ENCODE data around the gene ATF5.
"Not testable (repeated sequence)": the region's sequence is repeated elsewhere in the genome, so short reads cannot be mapped to it uniquely, and the experiment has no call there.

The ATF5 gene

DNA sequence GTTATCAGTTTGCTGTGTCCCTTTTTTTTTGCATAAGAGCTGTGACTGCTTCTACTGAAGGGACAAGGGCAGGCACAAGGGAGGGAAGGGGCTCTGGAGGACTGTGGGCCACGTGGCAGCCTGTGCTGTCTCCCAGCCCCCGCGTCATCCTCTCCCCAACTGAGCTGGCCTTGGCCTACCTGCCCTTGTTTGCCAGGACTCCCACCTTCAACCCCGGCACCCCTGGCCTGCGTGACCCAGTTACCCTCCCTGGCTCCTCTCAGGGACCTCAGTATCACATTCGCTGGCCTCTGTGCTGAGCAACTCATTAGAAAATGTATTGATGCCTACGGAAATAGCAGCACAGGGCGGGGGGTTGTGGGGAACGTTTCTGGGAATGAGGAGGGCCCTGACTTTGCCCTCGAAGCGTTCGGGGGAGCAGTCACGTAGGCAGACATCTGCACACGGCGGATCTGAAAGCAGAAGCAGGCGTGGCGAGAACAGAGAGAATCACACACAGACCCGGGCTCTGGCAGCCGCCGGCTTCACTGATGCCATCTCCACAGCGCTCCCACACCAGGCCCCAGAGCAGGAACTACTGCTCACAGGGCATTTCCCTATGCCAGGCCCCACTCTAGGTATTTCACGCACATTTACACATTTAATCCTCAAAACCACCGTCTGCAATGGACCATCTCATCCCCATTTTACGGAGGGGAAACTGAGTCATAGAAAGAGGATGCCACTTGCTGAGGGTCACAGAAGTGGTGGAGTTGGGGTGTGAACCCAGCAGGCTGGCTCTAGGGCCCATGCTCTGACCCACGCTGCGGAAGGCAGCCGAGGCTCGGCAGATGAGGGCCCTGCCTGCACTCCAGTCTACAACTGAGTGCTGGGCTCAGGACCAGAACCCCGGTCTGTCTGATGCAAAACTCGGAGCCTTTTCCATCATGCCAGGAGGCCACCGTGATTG is 5.7 kb upstream of the ATF5 start:
- DNase-seq (ENCODE audit: low spot score) = no peak

DNA sequence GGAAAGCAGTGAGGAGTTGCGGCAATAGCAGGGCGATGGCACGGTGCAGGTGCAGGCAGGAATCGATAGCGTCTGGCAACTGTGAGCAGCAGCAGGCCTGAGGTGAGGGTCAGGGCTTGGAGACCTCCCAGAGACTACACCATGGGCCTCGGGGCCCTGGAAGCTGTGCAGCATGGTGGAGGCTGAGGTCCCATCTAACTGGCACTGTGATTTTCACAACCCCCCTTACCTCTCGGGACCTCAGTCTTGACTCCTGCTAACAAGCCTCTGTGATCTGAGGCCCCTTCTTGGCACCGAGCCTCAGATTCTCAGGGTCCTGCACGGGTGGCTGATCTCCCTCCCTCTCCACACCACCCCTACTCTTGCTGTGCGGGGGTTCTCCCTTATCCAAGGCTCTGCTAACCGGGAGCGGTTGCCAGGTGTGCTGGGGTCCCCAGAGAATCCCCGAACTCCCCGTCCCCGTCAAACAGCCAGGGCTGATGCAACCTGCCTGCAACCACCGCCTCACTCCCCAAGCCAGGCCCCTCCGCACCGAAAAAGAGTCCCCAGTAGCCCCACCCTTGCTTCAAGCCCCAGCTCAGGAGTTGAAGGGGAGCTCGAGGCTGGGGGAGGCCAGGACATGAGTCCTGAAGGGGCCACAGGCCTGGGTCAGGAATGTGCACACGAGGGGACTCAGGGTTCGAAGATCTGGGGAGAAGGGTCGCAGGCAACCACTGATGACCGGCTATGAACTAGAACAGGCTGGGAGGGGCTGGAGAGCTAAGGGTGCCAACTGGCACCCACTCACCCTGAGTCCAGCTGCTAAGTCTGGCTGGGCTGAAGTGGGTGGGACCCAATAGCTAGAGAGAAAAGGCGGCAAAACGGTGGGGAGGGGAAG is 4.8 kb upstream of the ATF5 start:
- DNase-seq (ENCODE audit: low spot score) = peak; percentile 73

DNA sequence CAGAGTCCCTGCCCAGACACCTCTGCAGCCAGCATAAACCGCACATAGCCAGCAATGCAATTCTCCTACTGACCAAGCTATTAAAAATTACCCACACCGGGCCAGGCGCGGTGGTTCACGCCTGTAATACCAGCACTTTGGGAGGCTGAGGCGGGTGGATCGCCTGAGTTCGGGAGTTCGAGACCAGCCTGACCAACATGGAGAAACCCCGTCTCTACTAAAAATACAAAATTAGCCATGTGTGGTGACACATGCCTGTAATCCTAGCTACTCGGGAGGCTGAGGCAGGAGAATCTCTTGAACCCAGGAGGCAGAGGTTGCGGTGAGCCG is 4.2 kb upstream of the ATF5 start:
- not testable (repeated sequence) for DNase-seq (ENCODE audit: low spot score)

DNA sequence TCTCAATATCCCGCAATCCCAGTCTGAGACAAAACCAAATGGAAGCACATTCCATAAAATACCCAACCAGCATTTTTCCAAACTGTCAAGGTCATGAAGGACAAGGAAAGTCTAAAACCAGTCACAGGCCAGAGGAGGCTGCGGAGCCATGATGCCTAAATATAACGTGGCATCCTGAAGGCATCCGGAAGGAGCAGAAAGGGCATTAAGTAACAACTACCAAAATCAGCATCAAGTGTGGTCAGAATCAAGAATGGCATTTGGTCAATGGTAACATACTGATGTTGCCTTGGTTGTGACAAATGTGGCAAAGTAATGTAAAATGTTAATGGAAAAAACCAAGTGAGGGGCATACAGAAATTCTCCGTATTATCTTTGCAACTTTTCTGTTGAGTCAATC is 3.5 kb upstream of the ATF5 start:
- DNase-seq (ENCODE audit: low spot score) = no peak

DNA sequence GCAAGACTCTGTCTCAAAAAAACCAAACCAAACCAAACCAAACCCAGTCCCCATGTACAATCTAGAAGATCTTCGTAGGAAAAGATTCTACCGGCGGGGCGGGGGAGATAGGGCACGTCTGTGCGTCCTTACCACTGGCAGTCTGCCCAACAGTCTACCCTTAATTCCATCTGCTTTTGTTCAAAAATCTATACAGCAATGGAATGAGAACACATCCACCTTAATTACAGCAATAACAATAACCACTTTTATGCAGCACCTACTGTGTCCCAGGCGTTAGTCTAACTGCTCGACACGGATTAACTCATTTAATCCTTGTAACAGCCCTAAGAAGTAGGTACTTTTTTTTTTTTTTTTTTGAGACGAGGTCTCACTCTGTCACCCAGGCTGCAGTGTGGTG is 2.5 kb upstream of the ATF5 start:
- no peak for DNase-seq (ENCODE audit: low spot score)

DNA sequence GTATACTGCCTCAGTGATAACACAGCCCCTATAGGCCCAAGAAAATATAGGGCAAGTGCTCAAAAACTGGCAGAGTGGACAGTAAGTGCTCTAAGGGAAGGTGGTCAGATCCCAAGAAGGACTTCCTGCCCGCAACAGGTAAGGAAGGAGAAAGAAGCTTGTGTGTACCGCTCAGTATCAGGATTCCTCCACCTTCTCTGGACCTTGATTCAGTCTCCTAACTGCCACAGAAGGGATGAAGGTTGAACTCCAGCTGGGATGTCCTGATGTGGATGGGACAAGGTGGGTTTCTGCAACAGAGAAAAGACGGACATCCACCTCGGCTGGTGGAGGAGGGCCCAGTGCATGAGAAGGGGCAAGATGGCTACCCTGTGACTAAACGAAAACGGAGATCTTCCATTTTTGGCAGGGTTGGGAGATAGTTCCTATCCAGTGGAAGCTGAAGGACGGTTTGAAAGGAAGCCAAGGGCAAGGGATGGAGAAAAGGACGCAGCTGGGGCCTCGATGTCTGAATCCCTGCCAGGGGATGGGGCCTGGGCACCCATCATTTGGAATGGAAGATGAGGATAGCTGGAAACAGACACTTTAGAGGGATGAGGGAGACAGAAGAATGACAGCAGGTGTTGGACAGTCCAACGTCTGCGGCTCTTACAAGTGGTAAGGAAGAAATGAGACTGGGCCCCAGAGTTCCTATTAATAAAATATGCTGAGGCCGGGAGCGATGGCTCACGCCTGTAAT is 1.3 kb upstream of the ATF5 start:
- no peak for DNase-seq (ENCODE audit: low spot score)

DNA sequence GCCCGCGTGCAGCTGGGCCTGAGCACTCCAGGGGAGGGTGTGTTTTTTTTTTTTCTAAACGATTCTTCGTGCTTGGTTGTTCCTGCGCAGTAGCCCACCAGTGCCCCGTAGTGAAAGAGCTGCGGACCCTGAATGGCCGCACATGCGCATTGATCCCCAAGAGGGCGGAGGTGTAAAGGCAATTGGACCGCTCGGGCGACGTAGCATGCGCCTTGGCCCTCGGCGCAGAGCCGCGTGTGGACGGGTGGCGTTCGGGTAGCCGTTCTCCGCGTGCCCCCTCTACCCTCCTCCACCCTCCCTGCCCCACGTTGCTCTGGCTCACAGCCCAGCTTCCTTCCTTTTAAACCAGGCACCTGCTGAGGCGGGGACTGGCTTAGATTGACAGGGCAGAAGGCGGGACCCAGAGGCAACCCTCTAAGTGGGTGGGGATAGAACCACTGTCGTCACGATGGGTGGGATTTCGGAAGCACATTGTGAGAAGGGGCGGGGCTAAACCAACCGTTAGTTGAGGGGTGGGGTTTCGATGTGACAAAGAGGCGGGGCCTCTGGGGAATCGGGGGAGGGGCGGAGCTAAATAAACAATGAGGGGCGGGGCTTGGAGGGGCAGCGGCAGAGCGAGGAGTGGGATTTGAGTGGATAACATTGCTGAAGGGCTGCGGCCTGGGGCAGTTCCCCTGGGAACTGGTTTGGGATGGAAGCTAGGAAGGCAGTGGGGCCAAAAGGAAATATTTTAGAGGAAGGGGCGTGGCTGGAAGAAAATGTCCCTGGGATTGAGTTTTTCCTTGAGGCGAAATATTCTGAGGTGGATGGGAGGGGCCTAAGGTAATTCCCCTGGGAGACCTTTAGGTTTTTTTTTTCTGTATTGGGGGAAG is 842 bp downstream of the ATF5 start:
- DNase-seq (ENCODE audit: low spot score) = peak; percentile 91

DNA sequence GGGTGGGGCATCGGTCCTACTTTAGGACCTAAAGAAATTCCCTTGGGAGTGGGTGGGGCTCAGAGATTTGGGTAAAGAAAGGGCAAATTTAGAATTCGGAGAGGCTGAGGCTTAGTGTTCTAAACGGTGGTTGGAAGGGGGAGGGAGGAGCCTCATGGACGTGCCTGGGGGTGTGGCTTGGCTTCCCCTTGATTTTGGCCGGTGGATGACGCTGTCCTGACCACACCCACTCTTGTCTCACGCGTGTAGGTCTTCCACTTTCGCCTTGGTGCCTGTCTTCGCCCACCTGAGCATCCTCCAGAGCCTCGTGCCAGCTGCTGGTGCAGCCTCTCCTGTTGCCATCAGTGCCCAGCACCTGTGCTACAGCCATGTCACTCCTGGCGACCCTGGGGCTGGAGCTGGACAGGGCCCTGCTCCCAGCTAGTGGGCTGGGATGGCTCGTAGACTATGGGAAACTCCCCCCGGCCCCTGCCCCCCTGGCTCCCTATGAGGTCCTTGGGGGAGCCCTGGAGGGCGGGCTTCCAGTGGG is 1.5 kb downstream of the ATF5 start:
- DNase-seq (ENCODE audit: low spot score) = no peak

DNA sequence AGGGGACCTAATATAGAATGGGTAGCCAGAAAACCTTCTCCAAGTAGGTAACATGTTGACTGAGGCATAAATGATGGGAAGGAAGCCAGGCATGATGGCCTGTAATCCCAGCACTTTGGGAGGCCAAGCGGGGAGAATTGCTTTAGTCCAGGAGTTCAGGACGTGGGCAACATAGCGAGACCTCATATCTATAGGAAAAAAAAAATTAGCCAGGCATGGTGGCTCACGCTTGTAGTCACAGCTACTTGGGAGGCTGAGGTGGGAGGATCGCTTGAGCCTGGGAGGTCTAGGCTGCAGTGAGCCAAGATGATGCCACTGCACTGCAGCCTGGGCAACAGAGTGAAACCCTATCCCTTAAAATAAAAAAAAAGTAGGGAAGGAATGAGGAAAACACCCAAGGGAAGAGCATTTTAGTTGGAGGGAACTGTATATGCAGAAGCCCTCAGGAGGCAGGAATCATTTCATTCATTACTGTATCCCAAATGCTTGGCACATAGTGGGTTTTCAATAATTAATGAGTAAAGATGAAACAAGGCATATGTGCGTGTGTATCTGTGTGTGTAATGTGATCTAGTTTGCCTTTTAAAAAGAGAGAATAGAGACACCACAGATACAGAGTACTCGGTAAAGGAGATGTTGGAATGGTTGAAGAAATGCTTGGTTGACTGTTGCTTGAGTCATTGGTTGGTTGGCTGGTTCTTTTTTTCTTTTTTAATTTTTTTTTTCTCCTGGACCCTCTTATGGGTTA is 2.5 kb downstream of the ATF5 start:
- DNase-seq (ENCODE audit: low spot score) = no peak

DNA sequence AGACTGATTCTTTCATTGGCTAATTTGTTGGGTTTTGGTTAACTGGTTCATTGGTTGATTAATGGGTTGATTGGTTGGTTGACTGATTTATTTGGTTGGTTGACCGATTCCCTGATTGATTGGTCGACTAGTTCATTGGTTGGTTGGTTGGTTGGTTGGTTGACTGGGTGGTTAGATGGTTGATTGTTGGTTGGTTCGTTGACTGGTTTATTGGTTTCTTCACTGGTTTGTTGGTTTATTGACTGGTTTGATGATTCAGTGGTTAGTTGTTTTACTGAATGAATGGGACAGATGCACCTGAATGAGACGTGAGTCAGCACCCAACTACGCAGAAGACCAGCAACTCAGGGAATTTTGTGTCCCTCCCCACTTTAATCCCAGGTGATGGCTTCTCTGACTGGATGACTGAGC is 3.0 kb downstream of the ATF5 start:
- DNase-seq (ENCODE audit: low spot score) = no peak

DNA sequence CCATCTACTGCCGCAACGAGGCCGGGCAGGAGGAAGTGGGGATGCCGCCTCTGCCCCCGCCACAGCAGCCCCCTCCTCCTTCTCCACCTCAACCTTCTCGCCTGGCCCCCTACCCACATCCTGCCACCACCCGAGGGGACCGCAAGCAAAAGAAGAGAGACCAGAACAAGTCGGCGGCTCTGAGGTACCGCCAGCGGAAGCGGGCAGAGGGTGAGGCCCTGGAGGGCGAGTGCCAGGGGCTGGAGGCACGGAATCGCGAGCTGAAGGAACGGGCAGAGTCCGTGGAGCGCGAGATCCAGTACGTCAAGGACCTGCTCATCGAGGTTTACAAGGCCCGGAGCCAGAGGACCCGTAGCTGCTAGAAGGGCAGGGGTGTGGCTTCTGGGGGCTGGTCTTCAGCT is 3.7 kb downstream of the ATF5 start:
- DNase-seq (ENCODE audit: low spot score) = no peak

DNA sequence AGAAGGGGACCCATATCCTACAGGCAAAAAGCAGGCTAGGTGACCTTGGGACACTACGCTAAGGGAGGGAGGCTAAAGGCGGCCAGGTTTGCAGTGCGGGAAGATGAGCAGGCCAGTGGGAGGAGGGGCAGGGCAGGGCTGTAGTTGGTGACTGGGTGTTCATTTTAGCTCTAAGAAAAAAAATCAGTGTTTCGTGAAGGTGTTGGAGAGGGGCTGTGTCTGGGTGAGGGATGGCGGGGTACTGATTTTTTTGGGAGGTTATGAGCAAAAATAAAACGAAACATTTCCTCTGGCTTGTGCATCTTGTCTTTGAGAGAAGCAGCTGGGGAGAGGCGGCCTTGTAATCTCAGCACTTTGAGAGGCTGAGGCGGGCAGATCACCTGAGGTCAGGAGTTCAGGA is 4.6 kb downstream of the ATF5 start:
- DNase-seq (ENCODE audit: low spot score) = no peak

DNA sequence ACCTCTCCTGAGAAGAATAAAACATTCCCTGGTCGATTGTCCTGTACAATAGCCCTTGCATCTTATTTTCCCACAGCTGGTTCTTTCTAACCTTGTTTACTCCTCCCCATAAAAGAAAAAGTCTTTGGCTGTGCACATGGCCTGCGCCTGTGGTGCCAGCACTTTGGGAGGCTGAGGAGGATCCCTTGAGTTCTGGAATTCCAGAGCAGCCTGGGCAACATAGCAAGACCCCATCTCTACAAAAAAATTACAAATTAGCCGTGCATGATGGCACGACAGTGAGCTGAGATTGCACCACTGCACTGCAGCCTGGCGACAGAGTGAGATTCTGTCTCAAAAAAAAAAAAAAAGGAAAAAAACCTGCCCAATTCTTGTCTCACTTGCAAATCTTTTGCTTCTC is 7.5 kb downstream of the ATF5 start:
- DNase-seq (ENCODE audit: low spot score) = no peak

DNA sequence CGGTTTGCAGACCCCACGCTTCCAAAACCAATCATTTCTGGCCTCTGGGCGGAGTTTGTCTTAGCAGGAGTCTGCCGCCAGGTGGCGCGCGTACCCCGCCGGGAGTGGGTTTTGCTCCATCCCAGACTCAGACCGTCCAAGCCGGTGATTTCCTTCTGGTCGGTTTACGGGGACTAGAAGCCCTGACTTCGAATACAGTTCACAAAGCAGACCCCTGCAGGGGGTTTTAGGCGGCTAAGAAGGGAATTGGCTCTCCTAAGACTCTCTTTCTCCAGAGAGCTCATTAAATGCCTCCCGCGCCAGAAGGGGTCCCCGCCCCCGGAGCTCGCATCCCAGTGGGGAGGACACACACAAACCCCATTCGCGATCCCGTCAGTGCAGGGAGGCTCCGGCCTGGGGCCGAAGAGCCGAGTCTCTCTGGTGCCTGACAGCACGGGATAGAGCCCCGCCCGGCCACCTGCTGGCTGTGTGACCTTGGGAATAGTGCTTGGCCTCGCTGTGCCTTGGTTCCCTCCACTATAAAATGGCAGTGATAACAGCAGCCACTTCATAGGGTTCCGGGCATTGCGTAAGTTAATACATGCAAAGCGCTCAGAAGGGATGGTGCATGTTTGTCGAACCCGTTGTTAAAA is 8.9 kb downstream of the ATF5 start:
- peak; percentile 87 for DNase-seq (ENCODE audit: low spot score)

DNA sequence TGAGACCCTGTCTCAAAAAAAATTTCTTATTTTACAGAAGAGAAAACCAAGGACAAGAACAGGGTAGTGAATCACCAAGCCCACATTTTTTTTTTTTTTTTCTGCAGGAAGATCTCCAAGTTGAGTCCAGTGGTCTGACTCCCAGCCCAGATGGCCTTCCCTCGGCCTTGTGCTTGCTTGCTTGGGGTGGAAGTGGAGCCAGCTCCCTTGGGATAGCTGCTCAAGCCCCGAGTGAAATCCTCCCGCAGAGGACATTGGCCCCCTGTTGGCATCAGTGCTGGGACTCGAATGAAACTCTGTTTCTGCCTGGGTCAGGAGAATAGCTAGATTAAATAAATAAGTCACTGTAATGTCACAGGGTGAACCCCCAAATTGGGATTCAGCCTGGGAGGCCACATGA is 9.7 kb downstream of the ATF5 start:
- DNase-seq (ENCODE audit: low spot score) = no peak

DNA sequence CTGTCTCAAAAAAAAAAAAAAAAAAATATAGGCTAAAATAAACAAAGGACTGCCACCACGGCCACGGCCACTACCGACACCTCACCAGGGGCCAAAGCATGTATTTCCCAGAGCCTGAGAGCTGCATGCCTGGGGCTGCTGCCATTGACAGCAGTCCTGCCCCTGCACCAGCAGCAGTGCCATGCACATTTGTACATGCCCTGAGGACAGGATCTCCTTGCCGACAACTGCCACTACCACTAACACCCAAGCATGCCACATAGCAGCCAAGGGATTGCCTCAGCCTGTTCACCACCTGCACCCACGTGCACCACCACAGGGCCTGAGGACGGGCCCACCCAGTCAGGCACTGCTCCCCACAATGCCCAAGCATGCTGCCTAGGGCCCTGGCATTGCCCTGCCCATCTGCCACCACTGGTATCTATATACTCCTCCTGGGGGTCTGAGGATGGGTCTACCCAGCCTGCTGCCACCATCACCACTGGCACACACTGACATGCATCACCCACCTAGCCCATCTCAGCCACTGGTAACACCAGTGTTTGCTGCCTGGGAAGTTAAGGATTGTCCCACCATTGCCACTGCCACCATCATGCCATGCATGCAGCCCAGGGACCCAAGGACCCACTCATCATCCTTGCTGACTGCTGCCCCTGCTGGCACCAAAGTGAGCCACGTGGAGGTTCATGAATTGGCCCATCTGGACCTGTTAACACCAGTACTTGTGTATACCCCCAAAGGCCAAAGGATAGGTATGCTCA is 10.9 kb downstream of the ATF5 start:
- no peak for DNase-seq (ENCODE audit: low spot score)

DNA sequence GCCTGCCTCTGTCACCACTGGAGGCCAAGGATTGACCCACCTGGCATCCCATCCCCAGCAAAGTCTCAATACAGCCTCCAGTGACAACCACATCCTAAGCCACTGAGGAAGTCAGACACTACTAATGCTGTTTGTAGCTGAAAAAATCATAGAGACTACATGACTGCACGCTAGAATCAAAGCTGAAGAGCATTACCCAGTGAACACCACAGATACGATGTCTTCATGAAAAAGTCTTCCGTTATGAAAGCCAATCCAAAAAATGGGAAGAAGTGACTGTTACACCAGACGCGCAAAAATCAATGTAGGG is 11.4 kb downstream of the ATF5 start:
- DNase-seq (ENCODE audit: low spot score) = no peak

DNA sequence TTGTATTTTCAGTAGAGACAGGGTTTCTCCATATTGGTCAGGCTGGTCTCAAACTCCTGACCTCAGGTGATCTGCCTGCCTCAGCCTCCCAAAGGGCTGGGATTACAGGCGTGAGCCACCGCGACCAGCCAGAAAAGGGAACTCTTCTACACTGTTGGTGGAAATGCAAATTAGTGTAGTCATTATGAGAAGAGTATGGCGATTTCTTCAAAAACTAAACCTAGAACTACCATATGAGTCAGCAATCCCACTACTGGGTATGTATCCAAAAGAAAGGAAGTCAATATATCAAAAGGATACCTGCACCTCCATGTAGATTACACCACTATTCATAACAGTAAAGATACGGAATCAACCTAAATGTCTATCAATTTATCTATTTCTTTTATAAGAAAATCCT is 15.6 kb downstream of the ATF5 start:
- not testable (repeated sequence) for DNase-seq (ENCODE audit: low spot score)

DNA sequence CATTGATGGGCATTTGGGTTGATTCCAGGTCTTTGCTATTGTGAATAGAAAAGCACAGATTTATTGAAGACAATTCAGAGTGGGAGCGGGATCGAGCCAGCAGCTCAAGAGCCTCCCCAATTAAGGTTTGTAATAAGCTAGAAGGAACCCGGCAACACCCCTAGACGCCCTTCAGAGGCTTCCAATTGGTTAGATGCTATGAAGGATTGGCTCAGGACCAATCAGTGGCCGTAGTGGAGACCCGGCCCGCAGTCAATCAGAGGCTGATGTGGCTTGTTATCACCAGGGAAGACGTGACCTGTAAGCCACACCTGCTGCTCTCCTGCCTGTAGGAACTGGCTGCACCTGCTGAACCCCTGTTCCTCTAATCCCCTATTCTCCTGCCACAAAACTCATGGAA is 17.4 kb downstream of the ATF5 start:
- no peak for DNase-seq (ENCODE audit: low spot score)
